Right lobe of liver (tissue), 6 donors: Measurements from ENCODE around the gene WFDC1. TPM values are rescaled to one million over a fixed set of nuclear protein-coding genes. Genes with fewer than 3 reads are reported as not detected.
"Not testable (repeated sequence)": the region's sequence is repeated elsewhere in the genome, so short reads cannot be mapped to it uniquely, and the experiment has no call there.

ENCODE experiments used
- ATAC-seq, 4 donors: fragments of 200-7000 bp; cut with Tn5 transposase; one replicate each; pipeline ENCODE4 v1.9.1; 2020; ENCODE audit warnings: mild to moderate bottlenecking in 4 of 4, moderate library complexity in 4 of 4
- DNase-seq, 3 donors: peaks; one replicate each; pipeline ENCODE4 v3.0.0-alpha.2; 2020
- H3K27ac ChIP-seq, 3 donors: fragments of 200-600 bp; one replicate each; pipeline ENCODE4 v1.8.0; 2022
- H3K27me3 ChIP-seq, 2 donors: fragments of 200-600 bp; one replicate each; pipeline ENCODE4 v1.8.0; 2022
- H3K36me3 ChIP-seq, 4 donors: fragments of 200-600 bp; sonication (generic) in 1 of 4; one replicate each; pipeline versions ENCODE4 v1.5.1 to v1.8.0; 2017 to 2022; ENCODE audit warnings: control low read depth in 1 of 4
- H3K4me1 ChIP-seq, 4 donors: fragments of 200-600 bp; sonication (generic) in 1 of 4; one replicate each; pipeline versions ENCODE4 v1.5.1 to v1.8.0; 2017 to 2022; ENCODE audit warnings: control low read depth in 1 of 4
- H3K4me3 ChIP-seq, 3 donors: fragments of 200-600 bp; one replicate each; pipeline ENCODE4 v1.8.0; 2022
- H3K9me3 ChIP-seq, 4 donors: fragments of 200-600 bp; sonication (generic) in 1 of 4; one replicate each; pipeline versions ENCODE4 v1.5.1 to v1.8.0; 2017 to 2022; ENCODE audit warnings: control low read depth in 1 of 4
- POLR2A ChIP-seq: fragments of 450-650 bp; IDR thresholded peaks from one replicate; pipeline ENCODE4 v1.6.1; 2017; ENCODE audit warnings: antibody characterized with exemption, mild to moderate bottlenecking
- WGBS: methylation state at CpG from one replicate; pipeline ENCODE4 v1.1.6; 2018; ENCODE audit warnings: low coverage, low lambda C conversion rate; ENCODE audit not compliant: insufficient coverage; ENCODE audit errors: missing lambda C conversion rate; 5-methylcytosine and 5-hydroxymethylcytosine counted together
- intact Hi-C, 2 donors: fragments of 100-400 bp; cut with DNase I; formaldehyde crosslinking; loops; one replicate each; pipeline versions ENCODE4 v1.11.2 to v1.14.1; 2022
- total RNA-seq, 6 experiments: library from RNA; depleted of rRNA in 2 of 6; stranded (reverse); fragments of >200 nt in 2 of 6; fragmentation: NEBNext Ultra II Directional in 3 of 6; extraction: Animal tissue kit (Norgen Biotek cat#: 25700) in 3 of 6; gene quantifications; one replicate each; pipeline versions ENCODE4 v1.1.0 to v1.2.4, GENCODE V29; 2016 to 2023
- TF ChIP-seq, protein P1 (sequence below), 4 donors: fragments of 200-600 bp in 3 of 4; fragments of 450-650 bp in 1 of 4; IDR thresholded peaks; one replicate each; pipeline versions ENCODE4 v1.5.1 to v1.8.0; 2016 to 2022; ENCODE audit warnings: antibody characterized with exemption in 4 of 4, mild to moderate bottlenecking in 2 of 4
- donor health status: DM: no; HTN: yes; CAD: no.
- donor health status: DM: no; HTN: no; CAD: no.
- donor health status: DM: no; HTN: no; CAD: no.
- donor health status: DM: no; HTN: yes; CAD: no.
- donor health status: DM: no; HTN: yes; CAD: no.

Gene WFDC1
- total RNA-seq, 6 experiments from 2014 or later, result 0.64 to 5.0 (median 2.3) TPM

DNA sequence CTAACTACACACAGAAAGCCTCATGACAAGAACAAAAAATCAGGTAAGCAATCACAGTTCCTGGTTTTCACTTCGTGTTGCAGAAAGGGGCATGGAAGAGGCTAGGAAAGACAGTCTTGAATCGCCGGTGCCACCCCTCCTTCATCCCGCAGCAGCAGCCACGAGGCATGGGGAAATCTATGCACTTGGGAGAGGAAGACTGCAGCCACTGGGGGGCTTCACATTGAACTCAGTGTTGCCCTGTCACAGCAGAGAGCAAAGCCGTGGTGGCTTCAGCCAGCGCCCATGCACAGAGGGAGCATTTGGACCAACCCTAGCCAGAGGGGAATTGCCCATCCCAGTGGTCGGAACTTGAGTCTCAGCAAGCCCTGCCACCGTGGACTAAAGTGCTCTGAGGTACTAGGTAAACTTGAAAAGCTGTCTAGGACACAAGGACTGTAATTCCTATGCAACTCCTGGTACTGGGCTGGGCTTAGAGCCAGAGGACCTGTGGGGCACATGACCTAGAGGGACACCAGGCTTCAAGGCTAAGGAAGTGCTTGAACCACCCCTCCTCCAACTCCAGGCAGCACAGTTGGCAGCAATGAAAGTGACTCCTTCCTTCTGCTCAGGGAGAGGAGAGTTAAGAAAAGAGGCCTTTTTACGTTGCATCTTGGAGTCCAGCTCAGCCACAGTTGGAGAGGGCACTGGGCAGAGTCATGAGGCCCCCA, 38.5 kb downstream of the WFDC1 start:
- Histone ChIP-seq H3K27me3 (no peaks in the 10 kb centered on the region), H3K9me3 (no peaks in the 10 kb centered on the region), H3K27ac (no peak overlapping the region), H3K4me1 (no peaks in the 10 kb centered on the region), H3K4me3 (no peak overlapping the region), H3K36me3 (no peaks in the 10 kb centered on the region)
- TF ChIP-seq, protein P1, sequence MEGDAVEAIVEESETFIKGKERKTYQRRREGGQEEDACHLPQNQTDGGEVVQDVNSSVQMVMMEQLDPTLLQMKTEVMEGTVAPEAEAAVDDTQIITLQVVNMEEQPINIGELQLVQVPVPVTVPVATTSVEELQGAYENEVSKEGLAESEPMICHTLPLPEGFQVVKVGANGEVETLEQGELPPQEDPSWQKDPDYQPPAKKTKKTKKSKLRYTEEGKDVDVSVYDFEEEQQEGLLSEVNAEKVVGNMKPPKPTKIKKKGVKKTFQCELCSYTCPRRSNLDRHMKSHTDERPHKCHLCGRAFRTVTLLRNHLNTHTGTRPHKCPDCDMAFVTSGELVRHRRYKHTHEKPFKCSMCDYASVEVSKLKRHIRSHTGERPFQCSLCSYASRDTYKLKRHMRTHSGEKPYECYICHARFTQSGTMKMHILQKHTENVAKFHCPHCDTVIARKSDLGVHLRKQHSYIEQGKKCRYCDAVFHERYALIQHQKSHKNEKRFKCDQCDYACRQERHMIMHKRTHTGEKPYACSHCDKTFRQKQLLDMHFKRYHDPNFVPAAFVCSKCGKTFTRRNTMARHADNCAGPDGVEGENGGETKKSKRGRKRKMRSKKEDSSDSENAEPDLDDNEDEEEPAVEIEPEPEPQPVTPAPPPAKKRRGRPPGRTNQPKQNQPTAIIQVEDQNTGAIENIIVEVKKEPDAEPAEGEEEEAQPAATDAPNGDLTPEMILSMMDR (IDR thresholded peaks at IDR 0.05), result no peak
- TF ChIP-seq POLR2A, result no peak
- DNase-seq (peak in 1 of 3 donors; percentile 29), ATAC-seq (peak in 1 of 4 donors; percentile 23)
- intact Hi-C loops, result no loop called here
- WGBS, result 71% methylated on average over 6 of the region's 10 CpGs

DNA sequence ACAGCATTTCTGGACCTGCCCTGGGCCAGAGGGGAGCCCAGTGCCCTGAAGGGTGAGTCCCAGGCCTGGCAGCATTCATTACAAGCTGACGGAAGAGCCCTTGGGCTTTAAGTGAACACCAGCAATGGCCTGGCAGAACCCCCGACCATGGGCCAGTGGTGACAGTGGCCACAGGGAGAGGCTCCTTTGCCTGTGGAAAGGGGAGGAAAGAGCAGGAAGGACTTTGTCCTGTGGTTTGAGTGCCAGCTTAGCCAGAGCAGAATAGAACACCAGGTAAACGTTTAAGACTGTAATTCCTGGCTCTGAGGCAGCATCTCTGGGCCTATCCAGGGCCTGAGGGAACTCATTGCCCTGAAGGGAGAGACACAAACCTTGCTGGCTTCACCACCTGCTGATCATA, 39.4 kb downstream of the WFDC1 start:
- peak in 1 of 3 donors; percentile 31 for DNase-seq

DNA sequence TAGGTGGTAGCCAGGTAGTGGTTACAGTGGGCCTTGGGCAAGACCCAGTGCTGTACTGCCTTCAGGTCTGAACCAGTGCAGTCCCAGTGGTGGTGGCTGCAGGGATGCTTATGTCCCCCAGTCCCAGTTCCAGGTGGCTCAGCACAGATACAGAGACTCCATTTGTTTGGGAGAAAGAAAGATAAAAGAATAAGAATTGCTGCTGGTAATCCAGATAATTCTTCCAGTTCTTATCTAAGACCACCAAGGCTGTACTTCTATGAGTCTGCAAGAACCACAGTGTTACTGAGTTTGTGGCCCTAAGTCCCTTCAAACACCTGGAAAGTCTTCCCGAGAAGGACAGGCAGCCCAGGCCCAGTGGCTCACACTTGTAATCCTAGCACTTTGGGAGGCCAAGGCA, 39.8 kb downstream of the WFDC1 start:
- no peaks in the 10 kb centered on the region for H3K9me3 ChIP-seq
- no peaks in the 10 kb centered on the region for H3K4me1 ChIP-seq
- H3K27me3 ChIP-seq, result no peaks in the 10 kb centered on the region
- no peak overlapping the region for H3K27ac ChIP-seq
- 40% methylated on average over 1 of the region's 1 CpG for WGBS
- ATAC-seq, result no peak
- DNase-seq, result no peak
- no peak overlapping the region for H3K4me3 ChIP-seq
- no peak for TF ChIP-seq POLR2A
- TF ChIP-seq, protein P1 (IDR thresholded peaks at IDR 0.05), result no peak
- intact Hi-C loops, result no loop called here
- H3K36me3 ChIP-seq, result no peaks in the 10 kb centered on the region

More for the DNA sequence above, 39.4 kb downstream of the WFDC1 start:
- Histone ChIP-seq H3K9me3 (no peaks in the 10 kb centered on the region), H3K27me3 (no peaks in the 10 kb centered on the region), H3K4me1 (no peaks in the 10 kb centered on the region), H3K4me3 (no peak overlapping the region), H3K36me3 (no peaks in the 10 kb centered on the region), H3K27ac (no peak overlapping the region)
- peak in 1 of 4 donors; percentile 70 for ATAC-seq
- WGBS, result 10% methylated on average over 1 of the region's 3 CpGs
- intact Hi-C loops, result no loop called here
- no peak for TF ChIP-seq POLR2A
- TF ChIP-seq, protein P1 (IDR thresholded peaks at IDR 0.05), result no peak

DNA sequence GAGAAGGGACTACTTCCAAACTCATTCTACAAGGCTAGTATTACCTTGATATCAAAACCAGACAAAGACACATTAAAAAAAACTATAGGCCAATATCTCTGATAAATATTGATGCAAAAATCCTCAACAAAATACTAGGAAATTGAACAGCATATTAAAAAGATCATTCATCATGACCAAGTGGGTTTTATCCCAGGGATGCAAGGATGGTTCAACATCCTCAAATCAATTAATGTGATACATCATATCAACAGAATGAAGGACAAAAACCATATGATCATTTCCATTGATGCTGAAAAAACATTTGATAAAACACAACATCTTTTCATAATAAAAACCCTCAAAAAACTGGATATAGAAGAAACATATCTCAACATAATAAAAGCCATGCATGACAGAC, 42.6 kb downstream of the WFDC1 start:
- H3K4me3 ChIP-seq, H3K36me3 ChIP-seq, ATAC-seq, H3K4me1 ChIP-seq, H3K27ac ChIP-seq, intact Hi-C loops, H3K9me3 ChIP-seq, H3K27me3 ChIP-seq, DNase-seq: not testable (repeated sequence)

DNA sequence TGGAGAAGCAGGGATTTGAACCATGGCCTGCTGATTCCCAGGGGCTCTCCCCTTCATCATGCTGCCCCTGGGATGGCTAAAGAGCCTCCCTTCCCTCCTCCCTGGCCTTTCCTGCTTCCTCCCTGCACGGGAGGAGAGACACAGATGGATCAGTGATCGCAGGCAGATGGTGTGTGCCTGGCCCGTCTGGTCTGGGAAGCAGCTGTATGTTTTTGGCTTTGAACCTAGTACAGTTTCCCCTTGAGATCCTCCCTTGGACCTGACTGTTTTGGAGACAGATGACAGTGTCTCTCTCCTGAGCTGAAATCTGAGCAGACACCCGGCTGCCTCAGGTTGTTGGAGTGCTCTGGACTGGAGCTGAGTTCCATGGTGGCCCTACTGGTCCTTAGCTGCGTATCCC, 44.6 kb downstream of the WFDC1 start:
- TF ChIP-seq POLR2A, result no peak
- TF ChIP-seq, protein P1 (IDR thresholded peaks at IDR 0.05), result no peak
- no peak overlapping the region for H3K4me3 ChIP-seq
- no peaks in the 10 kb centered on the region for H3K36me3 ChIP-seq
- DNase-seq (peak in 1 of 3 donors; percentile 9), ATAC-seq (no peak)
- 48% methylated on average over 3 of the region's 5 CpGs for WGBS
- no peaks in the 10 kb centered on the region for H3K9me3 ChIP-seq
- intact Hi-C loops, result no loop called here
- H3K4me1 ChIP-seq, result no peaks in the 10 kb centered on the region
- no peak overlapping the region for H3K27ac ChIP-seq
- H3K27me3 ChIP-seq, result no peaks in the 10 kb centered on the region
